NCI-H2196 treated with DMSO at 0.1 percent for 48 hours (cell line): ENCODE measurements around the gene PRKCH.

Experiments used
- DNase-seq: peaks from one replicate; lab custom pipeline; 2025; ENCODE audit not compliant: unreplicated experiment; lab: John Stamatoyannopoulos, UW

Gene PRKCH

DNA sequence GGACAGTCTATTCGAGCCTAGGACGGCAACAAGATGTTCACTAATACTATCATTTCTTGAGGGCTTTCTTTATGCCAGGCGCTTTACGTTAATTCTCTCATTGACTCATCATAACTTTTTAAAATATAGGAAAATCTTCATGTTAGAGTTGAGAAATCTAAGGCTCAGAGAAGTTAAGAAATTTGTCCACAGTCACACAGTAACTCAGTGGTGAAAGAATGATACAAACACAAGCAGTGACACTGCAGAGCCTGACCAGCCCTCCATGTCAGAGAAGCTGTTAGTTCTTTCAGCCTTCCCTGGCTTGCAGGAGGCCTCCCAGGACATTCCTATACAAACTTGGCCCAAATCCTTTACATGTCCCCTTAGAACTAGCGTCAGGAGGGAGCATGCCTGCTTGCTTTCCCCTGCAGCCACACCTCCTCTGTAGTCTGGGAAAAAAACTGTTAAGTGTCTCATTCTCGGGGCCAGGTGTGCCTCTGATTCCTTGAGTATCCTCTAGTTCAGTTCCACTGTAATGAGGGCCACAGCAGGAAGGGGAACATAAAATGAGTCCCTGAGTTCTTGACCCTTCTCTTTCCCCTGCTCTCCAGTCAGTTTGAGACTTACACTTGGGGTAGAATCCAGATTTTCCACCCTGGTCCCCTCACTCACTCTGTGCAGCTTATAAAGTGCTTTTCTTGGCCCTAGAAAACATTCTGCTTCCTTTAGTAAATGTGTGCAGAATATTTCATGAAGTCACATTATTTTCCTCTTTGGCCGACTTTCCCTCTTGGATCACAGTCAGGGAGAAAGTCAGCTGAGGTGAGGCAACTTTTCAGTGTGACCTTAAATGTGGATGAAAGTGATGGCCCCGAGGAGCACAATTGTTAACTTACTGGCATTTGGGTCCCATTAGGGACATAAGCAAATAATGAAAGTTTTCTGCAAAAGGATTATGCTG lies 221.7 kb downstream of the PRKCH start:
- DNase-seq = no peak

DNA sequence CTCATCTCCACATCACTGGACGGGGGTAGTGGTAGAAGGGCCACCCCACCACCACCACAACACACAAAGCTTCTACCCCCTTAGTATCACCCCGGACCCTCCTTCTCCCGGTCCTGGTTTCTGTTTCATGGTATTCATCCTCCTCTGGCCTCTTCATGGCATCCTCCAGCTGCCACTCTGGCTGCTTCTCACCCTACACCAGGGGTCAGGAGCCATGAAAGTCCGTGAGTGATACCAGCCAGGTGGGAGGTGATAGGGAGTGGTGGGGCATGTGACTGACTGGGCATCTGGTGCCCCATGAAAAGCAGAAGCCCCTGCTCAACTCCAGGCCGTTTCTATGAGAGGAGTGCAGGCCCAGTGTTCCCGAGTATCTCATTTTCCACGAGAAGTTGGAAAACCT lies 222.6 kb downstream of the PRKCH start:
- no peak for DNase-seq

DNA sequence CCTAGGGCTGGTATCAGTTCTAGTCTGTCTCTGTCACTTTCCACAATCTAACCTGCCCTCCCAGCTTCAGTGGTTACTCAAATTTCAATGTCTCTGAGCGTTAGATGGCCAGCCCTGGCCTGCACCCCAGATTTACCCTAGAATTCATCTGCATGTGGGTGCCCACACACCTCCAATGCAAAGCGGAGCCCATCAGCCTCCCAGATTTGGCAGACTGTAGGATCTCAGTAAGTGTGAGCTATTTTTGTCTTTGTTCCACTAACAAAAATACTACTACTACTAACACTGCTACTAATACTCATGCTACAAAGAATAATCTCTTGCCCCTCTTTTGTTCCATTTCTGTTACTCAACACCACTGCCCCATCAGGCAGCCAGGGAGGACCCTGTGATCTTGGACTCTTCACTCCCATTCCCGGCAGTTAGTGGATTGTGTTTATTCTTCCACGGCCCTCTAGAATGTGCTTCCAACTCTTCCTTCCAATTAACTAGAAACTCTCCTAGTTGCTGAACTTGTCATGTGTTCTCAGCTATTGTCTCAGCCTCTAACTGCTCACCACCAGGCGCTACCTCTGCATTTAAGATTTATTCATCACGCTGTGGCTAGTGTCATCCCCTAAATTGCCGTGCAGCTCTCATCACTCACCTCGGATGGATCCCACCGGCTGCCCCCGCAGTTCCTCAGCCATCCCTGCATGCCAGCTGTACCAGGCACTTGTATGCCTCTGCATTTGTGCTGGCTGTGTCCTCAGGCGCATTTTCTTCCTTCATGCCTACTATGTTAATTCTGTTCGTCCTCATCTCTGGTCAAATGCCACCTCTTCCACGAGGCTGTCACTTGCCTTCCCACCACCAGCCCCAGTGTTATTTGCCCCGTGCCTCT lies 223.3 kb downstream of the PRKCH start:
- DNase-seq = no peak

DNA sequence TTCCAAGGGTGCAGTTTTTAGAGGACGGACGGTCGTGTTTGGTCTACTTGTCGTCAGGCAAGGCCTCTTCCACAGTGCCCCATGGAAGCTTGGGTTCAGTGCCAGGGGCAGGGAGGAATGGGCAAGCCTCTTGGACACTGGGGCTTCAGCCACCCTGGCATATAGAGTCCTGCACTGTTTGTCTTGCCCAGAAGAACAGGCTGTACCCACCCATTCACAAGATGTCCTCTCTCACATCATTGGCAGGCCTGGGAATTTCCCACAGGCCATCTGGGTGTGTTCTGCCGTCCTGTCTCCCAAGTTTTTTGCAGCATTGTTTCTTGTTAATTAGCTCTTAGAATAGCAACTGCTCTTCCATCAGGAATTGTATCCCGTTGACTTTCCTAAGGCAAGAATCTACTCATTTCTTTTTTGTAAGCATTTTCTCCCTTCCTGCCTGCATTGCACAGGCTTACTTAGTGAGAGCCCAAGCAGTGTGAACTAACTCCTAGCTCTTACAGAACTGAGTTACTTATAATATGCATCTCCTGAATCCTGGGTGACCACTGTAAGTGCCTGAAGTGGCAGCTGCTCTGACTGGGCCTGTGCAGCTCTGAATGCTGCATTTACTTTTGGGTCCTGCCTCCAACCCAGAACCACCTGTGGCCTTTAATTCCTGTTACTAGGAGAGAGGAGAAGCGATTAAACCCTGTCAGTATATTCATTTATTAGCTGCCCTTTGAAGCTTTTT lies 224.5 kb downstream of the PRKCH start:
- no peak for DNase-seq

DNA sequence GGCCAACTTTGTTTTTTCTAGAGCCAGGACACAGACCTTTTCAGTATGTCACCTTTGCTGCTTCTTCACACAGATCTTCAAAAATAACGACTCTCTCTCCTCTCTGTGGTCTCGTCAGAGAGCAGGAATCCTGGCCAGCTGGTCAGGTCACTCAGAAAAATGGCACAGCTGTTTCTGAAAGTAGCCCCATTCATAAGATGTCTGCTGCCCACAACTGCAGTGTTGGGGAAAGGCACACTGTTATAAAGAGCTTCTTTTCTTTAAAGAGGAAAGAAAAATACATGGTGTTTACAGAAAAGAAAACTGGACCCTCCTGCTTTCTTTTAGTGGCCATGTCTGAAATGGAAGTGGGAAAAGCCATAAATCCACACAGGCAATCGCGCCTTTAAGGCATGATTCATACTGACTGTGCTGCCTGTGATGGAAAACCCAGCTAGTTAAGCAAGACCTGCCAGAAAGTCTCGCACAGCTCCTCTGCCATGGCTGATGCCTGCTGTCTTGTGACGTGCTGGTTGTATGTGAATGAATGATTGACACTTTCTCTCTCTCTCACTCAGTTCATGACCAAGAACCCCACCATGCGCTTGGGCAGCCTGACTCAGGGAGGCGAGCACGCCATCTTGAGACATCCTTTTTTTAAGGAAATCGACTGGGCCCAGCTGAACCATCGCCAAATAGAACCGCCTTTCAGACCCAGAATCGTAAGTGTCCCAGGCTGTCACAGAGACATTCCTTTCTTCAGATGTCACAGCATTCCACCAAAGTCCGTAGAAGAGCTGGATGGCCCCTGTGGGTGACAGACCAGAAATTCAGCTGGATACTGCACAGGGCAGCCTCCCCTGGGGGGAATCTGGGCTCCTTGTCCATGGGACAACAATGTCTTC lies 226.0 kb downstream of the PRKCH start:
- no peak for DNase-seq

DNA sequence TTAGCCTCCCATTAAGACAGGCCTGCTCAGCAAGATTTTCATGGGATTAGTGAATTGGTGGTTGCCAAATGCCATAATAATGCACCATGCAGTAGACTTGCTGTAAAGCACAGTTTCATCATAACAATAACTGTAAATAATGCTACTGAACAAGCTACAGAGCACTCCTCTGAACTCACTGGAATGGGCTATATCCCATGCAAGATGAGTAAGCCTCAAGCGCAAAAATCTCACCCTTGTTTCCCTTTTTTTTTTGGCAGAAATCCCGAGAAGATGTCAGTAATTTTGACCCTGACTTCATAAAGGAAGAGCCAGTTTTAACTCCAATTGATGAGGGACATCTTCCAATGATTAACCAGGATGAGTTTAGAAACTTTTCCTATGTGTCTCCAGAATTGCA lies 228.0 kb downstream of the PRKCH start:
- DNase-seq = no peak

DNA sequence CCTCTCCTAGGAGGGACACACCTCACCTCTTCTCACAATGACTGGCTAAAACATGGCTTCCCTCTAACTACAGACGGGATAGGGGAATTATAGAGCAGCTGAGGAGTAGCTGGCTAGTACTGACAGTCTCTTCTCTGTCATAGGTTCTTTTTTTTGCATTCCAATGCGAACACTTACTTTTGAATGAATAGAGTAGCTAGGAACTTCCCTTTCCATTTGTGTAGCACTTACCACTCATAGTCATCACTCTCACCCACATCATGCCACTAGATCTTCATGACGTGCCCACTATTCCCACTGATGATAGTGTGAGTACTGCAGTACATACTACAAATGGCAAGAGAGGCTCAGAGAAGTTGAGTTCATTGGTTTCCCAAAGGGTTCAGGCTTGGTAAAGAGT lies 230.0 kb downstream of the PRKCH start:
- DNase-seq = no peak

DNA sequence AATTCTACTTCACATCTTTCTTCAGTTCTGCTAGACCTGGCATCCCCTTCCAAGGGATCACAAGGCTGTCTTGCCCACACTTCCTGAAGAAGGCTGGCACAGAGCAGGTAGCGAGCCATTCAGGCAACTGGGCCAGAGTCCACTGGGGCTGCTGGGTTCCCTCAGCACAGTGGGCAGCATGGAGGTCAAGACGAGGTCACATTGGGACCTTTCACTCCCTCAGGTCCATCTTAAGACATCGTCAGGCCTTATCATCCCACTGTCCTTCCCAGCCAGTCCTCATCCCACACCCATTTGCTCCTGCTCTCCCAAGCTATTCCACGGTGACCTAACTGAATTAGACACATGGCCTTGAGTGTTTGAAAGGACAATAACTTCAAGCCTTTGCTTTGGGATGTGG lies 230.9 kb downstream of the PRKCH start:
- DNase-seq = no peak

DNA sequence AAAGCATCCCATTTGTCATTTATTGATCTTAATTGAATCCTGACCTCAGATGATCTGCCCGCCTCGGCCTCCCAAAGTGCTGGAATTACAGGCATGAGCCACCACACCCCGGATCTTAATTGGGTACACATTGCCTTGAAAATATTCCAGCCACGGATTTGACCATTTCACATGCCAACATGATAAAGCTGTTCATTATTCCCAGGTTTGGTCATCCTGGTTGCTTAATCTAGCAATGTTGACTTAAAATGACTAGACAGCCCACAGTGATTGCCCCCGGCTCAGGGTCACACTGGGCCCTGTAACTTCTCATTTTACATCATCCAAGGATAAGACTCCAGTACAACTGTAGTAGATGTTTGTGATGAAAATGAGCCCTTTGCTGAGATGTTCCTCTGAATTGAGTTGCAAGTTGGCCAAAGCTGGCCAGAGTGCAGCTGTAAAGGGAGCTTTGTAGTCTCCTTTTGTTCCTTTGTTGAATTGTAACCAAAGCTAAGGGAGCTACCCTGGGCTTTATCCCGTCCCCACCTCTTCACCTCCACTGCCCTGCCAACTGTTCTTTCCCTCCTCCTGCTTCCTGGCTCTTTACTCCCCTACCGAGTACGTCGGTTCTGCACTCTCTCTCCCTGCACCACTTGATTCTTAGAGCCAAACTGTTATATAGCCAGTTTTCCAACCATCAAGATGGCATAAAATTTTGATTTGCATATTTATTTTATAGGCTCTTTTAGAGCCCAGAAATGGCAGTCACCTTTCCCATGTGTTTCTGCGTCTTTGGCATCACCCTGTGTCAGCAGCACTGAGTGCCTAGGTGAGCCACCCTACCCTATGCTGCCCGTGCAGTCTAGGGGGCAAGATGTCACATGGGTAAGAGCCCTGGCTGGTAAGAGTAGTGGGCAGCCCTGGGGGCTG lies 232.6 kb downstream of the PRKCH start:
- peak; percentile 67 for DNase-seq

DNA sequence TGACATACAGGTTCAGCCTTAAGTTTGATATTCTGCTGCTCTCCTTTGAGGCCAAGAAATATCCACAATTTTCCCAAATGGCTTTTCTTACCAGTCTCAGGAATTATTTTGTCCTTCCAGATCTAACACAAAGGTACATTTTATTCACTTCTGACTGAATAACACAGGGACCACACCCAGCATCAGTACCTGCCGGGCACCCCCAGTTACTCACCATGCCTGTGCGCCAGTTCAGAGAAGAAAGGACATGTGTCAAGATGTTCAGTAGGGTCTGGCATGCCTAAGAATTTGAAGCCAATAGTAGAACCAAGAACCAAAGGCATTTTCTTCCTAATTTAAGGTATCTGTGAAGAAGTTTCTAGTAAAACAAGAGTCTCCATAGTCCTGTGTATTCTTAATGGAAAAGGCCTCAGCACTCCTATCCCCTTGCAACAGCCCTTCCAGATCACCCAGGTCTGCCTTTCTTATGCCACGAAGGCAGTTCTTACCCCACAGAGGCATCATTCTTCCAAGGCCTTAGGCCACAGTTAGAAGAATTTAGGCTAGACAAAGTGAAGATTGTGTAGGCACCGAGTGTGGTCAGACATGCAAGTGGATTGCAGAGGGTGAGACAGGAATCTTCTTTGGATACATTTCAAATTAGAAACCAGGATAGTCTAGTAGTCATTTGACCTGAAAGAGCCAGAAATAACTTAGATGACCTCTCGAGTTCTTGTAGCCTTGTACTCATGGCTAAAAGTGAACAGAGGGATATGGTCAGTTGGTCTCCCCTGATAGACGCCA lies 233.9 kb downstream of the PRKCH start:
- no peak for DNase-seq

DNA sequence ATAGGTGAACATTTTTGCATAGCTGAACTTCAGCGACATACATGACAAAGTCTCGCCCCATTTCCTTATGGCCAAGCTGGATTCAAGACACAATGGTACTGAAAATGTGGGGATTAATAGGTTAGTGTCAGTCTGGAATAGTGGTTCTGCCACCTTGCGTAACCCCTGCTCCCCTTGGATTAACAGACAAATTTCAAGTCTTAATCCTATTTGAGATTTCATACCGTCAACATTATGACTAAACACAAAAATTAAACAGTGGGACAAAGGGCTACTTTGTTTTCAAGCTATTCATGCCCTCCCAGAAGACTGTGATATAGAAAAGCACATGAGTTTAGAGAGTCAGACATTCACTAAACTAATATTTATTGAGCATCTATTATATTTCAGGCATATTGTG lies 235.1 kb downstream of the PRKCH start:
- DNase-seq = no peak

DNA sequence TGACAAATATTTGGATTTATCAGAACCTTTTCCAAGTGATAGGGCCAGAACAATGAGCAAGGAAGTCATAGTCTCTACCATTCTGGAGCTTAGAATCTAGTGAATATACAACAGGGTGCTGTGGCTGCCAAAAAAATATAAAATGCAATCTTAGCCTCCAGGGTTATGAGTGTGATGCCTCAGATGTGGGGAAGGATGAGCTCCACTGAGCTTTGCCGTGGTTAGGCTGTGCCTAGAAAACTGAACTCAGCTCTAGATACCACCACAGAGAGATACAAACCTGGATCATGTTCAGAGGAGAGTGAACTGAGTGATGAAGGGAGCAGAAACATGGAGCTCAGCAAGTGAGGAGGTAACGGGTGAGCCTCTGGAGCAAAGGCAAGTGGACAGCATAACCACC lies 235.9 kb downstream of the PRKCH start:
- no peak for DNase-seq

DNA sequence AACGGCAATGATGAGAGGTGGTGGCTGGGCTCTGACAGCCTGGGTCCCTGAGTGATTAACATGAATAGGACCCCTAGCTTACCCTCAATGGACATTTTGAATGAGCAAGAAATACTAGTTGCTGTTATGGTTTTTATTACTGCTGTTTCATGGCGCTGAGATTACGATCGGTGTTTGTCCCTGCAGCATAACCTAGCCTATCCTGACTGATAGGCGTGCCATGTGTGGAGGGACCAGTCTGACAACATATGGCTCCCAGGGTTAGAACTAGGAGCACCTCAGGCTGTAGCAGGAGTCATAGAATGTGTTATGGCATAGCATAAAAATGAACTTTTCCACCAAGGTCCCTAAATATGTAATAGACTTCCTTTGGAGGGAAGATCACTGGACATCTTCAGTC lies 236.5 kb downstream of the PRKCH start:
- DNase-seq = no peak

DNA sequence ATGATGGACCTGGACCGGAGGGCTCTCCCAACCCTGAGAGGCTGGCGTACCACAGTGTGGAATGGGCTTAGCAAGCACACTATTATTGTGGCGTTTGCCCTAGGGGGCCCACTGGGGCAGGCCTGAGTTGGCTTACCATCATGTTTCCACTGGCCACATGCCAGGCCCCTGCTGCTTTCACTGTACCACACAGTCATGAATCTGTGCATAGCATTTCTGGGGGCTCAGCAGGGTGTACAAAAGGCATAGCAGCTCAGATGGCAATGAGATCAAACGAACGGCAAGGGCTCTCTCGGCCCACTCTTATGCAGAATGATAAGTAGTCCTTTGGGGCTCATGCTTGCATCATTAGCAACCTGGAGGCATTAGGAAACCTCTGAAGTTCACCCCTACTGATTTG lies 236.9 kb downstream of the PRKCH start:
- DNase-seq = no peak

DNA sequence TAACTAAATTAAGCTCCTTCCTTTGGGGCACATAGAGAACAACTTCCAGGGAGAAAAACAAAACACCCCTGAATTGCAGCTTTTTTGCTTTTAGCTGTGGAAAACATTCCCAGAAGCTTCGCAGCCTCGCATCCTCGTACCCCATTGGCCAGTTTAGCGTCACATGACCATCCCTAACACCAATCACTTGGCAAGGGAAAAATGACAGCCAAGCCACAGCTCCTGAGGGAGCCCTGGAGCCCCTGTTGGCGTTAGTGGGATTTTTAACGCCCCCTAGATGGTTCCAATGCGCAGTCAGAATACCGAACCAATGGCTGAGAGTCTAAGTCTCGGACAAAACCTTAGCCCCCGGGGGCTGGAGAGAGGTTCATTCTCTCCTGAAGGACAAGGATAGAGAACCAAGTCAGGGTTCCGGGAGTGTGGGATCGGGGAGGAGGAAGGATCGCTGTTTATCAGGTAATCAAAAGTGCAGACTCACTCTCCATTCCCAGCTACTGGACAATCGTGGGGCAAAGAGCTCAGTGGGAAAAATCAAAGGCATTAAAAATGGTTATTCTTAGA lies 238.3 kb downstream of the PRKCH start:
- DNase-seq = no peak

DNA sequence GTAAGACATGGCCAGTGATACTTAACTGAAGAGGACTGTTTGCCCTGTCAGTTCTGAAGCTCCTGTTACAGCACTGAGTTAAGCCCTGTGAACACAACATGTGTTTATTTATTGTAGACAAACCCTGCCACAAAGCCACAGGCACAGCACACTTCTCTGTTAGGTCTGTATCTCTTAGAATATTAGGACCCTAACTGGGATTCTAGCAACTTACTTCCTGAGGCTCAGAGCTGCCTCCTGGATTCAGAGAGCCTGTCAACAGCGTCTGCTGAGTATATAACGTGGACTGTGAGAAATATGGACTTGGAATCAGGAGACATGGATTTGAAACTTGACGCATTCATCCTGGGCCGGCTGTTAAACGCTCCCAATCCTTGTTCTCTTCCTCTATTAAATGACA lies 238.9 kb downstream of the PRKCH start:
- DNase-seq = no peak

DNA sequence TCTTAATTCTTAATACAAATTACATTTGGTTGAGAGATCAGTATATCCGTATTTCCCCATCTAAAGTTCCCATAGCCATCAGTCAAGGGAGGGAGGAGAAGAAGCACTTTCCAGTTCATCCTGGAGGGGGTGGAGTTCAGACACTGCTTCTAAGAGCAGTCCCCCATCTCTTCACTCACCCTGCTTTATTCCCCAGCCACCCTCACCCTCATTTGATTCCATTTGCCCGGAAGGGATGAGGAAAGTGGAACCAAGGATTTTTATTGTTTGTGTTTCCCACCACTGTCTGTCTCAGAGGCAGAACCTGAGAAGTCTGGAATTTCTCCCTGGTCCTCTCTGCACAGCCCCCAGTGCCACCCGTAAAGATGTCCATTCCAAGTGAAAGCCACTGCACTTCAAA lies 239.7 kb downstream of the PRKCH start:
- no peak for DNase-seq

DNA sequence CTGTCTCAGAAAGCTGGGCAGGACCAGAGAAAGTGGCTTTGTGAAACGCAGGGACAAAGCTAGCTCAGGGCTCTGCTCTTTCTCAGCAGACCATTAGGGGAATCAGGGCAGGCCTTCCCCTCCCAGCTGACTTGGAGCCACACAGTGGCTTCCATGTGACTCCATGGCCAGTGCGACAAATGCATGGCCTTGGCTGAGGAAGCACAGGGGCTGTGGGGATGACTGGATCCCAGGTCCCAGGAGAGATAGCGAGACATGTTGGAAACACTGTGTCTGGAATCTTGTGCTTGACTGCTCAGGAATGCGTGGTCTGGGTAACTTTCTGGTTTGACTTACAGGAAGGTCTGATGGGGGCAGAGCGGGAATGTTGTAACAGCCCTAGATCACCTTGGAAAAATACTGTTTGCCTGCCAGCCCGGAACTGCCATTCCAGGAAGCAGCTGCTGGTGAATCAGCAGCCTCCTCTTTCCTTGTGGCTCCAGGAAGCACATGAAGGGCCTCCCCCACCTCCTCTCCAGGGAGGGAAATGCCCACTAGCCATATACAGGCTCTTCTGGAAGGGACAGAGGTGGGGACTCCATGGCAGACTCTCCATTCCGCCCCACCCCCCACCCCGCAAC lies 240.4 kb downstream of the PRKCH start:
- peak; percentile 39 for DNase-seq
